Activated T-helper 17 cell treated with anti-CD3 and anti-CD28 coated beads, Interleukin-2, amount 50 U/mL, for 72 hours (primary cell): ENCODE measurements around the gene WDHD1. TPM values are rescaled to one million over a fixed set of nuclear protein-coding genes. Genes with fewer than 3 reads are reported as not detected.
"Not testable (repeated sequence)": the region's sequence is repeated elsewhere in the genome, so short reads cannot be mapped to it uniquely, and the experiment has no call there.

Source experiments
- ATAC-seq: fragments of 150-1000 bp; cut with Tn5 transposase; replicated peaks from 2 replicates; pipeline ENCODE4 v1.10.0; 2021; ENCODE audit warnings: mild to moderate bottlenecking, moderate library complexity
- H3K27ac Mint-ChIP-seq: one replicate; pipeline ENCODE4 v1.8.0; 2022; ENCODE audit warnings: mixed read lengths
- H3K27me3 Mint-ChIP-seq: one replicate; pipeline ENCODE4 v1.8.0; 2022; ENCODE audit warnings: mixed read lengths
- H3K36me3 Mint-ChIP-seq: one replicate; pipeline ENCODE4 v1.8.0; 2022; ENCODE audit warnings: low read depth, mild to moderate bottlenecking, mixed read lengths
- H3K4me1 Mint-ChIP-seq: one replicate; pipeline ENCODE4 v1.8.0; 2022; ENCODE audit warnings: mixed read lengths
- H3K4me3 Mint-ChIP-seq: one replicate; pipeline ENCODE4 v1.8.0; 2022; ENCODE audit warnings: mild to moderate bottlenecking, mixed read lengths
- H3K9me3 Mint-ChIP-seq: one replicate; pipeline ENCODE4 v1.8.0; 2022; ENCODE audit warnings: mixed read lengths
- total RNA-seq, 2 donors: library from RNA; stranded (reverse); gene quantifications; one replicate each; pipeline ENCODE4 v1.2.3, GENCODE V29; 2022

Gene WDHD1
- total RNA-seq, 2 donors from 2014 or later, result 39.9 to 60.0 TPM

- Mint-ChIP-seq H3K4me1 (peaks cover 25% of the 10 kb centered on the region), H3K27me3 (no peaks in the 10 kb centered on the region)
Measured at GRCh38 chr14:55028066-55028465, 1.2 kb upstream of the WDHD1 start.

GRCh38 chr14:55026441-55026792 is 482 bp downstream of the WDHD1 start:
- peak overlapping the region; percentile 89 for H3K27ac Mint-ChIP-seq
- no peak for ATAC-seq
- no peaks in the 10 kb centered on the region for H3K9me3 Mint-ChIP-seq
- H3K36me3 Mint-ChIP-seq, result peaks cover 47% of the 10 kb centered on the region
- H3K4me1 Mint-ChIP-seq, result peaks cover 26% of the 10 kb centered on the region
- no peaks in the 10 kb centered on the region for H3K27me3 Mint-ChIP-seq
- H3K4me3 Mint-ChIP-seq, result peak overlapping the region; percentile 93

More at GRCh38 chr14:55028066-55028465, 1.2 kb upstream of the WDHD1 start:
- H3K9me3 Mint-ChIP-seq, result no peaks in the 10 kb centered on the region
- peak overlapping the region; percentile 93 for H3K4me3 Mint-ChIP-seq
- no peak for ATAC-seq
- H3K27ac Mint-ChIP-seq, result peak overlapping the region; percentile 89
- H3K36me3 Mint-ChIP-seq, result peaks cover 56% of the 10 kb centered on the region

GRCh38 chr14:55025948-55026347 is 951 bp downstream of the WDHD1 start:
- Mint-ChIP-seq H3K9me3 (no peaks in the 10 kb centered on the region), H3K27me3 (no peaks in the 10 kb centered on the region), H3K27ac (peak overlapping the region; percentile 89), H3K36me3 (peaks cover 48% of the 10 kb centered on the region), H3K4me3 (peak overlapping the region; percentile 93), H3K4me1 (peaks cover 26% of the 10 kb centered on the region)
- ATAC-seq, result no peak

- not testable (repeated sequence) for H3K27me3 Mint-ChIP-seq, H3K27ac Mint-ChIP-seq, H3K9me3 Mint-ChIP-seq, ATAC-seq, H3K4me3 Mint-ChIP-seq
- H3K4me1 Mint-ChIP-seq, result peaks cover 34% of the 10 kb centered on the region
- H3K36me3 Mint-ChIP-seq, result peaks cover 50% of the 10 kb centered on the region
Measured at GRCh38 chr14:55024365-55024764, 2.5 kb downstream of the WDHD1 start.

- Mint-ChIP-seq H3K9me3 (no peaks in the 10 kb centered on the region), H3K27ac (peak overlapping the region; percentile 25), H3K36me3 (peaks cover 42% of the 10 kb centered on the region), H3K27me3 (no peaks in the 10 kb centered on the region), H3K4me3 (no peak overlapping the region), H3K4me1 (peaks cover 15% of the 10 kb centered on the region)
- no peak for ATAC-seq
Measured at GRCh38 chr14:55019968-55020554, 6.8 kb downstream of the WDHD1 start.

- no peak for ATAC-seq
- Mint-ChIP-seq H3K4me1 (peaks cover 3% of the 10 kb centered on the region), H3K27me3 (no peaks in the 10 kb centered on the region), H3K9me3 (no peaks in the 10 kb centered on the region), H3K27ac (no peak overlapping the region), H3K36me3 (peaks cover 48% of the 10 kb centered on the region), H3K4me3 (no peak overlapping the region)
Measured at GRCh38 chr14:55015006-55015405, 11.9 kb downstream of the WDHD1 start.

GRCh38 chr14:55005071-55005470 is 21.8 kb downstream of the WDHD1 start:
- Mint-ChIP-seq H3K27me3 (no peaks in the 10 kb centered on the region), H3K36me3 (peaks cover 82% of the 10 kb centered on the region), H3K4me3 (no peak overlapping the region), H3K27ac (no peak overlapping the region), H3K4me1 (peaks cover 6% of the 10 kb centered on the region), H3K9me3 (no peaks in the 10 kb centered on the region)
- no peak for ATAC-seq

GRCh38 chr14:55000381-55000780 is 26.5 kb downstream of the WDHD1 start:
- Mint-ChIP-seq H3K9me3 (no peaks in the 10 kb centered on the region), H3K4me1 (peaks cover 6% of the 10 kb centered on the region), H3K4me3 (no peak overlapping the region), H3K27me3 (no peaks in the 10 kb centered on the region), H3K36me3 (peaks cover 65% of the 10 kb centered on the region), H3K27ac (peak overlapping the region; percentile 14)
- ATAC-seq, result no peak

GRCh38 chr14:54985156-54985555 is 41.7 kb downstream of the WDHD1 start:
- Mint-ChIP-seq H3K9me3 (no peaks in the 10 kb centered on the region), H3K27me3 (no peaks in the 10 kb centered on the region), H3K27ac (no peak overlapping the region), H3K36me3 (peaks cover 90% of the 10 kb centered on the region), H3K4me3 (no peak overlapping the region), H3K4me1 (no peaks in the 10 kb centered on the region)
- no peak for ATAC-seq

- no peak overlapping the region for H3K27ac Mint-ChIP-seq
- H3K9me3 Mint-ChIP-seq, result no peaks in the 10 kb centered on the region
- no peak for ATAC-seq
- H3K36me3 Mint-ChIP-seq, result peaks cover 78% of the 10 kb centered on the region
- no peak overlapping the region for H3K4me3 Mint-ChIP-seq
- no peaks in the 10 kb centered on the region for H3K27me3 Mint-ChIP-seq
- no peaks in the 10 kb centered on the region for H3K4me1 Mint-ChIP-seq
Measured at GRCh38 chr14:54981698-54982097, 45.2 kb downstream of the WDHD1 start.

GRCh38 chr14:54979039-54979438 is 47.9 kb downstream of the WDHD1 start:
- H3K4me3 Mint-ChIP-seq, result no peak overlapping the region

GRCh38 chr14:54976316-54976715 is 50.6 kb downstream of the WDHD1 start:
- ATAC-seq, result no peak
- H3K27ac Mint-ChIP-seq, result no peak overlapping the region
- no peaks in the 10 kb centered on the region for H3K27me3 Mint-ChIP-seq
- no peaks in the 10 kb centered on the region for H3K4me1 Mint-ChIP-seq
- H3K36me3 Mint-ChIP-seq, result peaks cover 45% of the 10 kb centered on the region
- H3K9me3 Mint-ChIP-seq, result no peaks in the 10 kb centered on the region
- H3K4me3 Mint-ChIP-seq, result no peak overlapping the region

More at GRCh38 chr14:54979039-54979438, 47.9 kb downstream of the WDHD1 start:
- Mint-ChIP-seq H3K4me1 (no peaks in the 10 kb centered on the region), H3K27ac (no peak overlapping the region), H3K9me3 (no peaks in the 10 kb centered on the region), H3K36me3 (peaks cover 61% of the 10 kb centered on the region), H3K27me3 (no peaks in the 10 kb centered on the region)
- ATAC-seq, result no peak

GRCh38 chr14:54975856-54976255 is 51.0 kb downstream of the WDHD1 start:
- H3K36me3 Mint-ChIP-seq, result peaks cover 40% of the 10 kb centered on the region
- ATAC-seq, result peak; percentile 45

GRCh38 chr14:54974788-54975414 is 52.0 kb downstream of the WDHD1 start:
- no peak overlapping the region for H3K27ac Mint-ChIP-seq
- no peaks in the 10 kb centered on the region for H3K9me3 Mint-ChIP-seq
- H3K27me3 Mint-ChIP-seq, result no peaks in the 10 kb centered on the region
- no peaks in the 10 kb centered on the region for H3K4me1 Mint-ChIP-seq
- no peak overlapping the region for H3K4me3 Mint-ChIP-seq
- no peak for ATAC-seq
- H3K36me3 Mint-ChIP-seq, result peaks cover 39% of the 10 kb centered on the region

More at GRCh38 chr14:54975856-54976255, 51.0 kb downstream of the WDHD1 start:
- no peaks in the 10 kb centered on the region for H3K27me3 Mint-ChIP-seq
- no peak overlapping the region for H3K4me3 Mint-ChIP-seq
- H3K9me3 Mint-ChIP-seq, result no peaks in the 10 kb centered on the region
- H3K4me1 Mint-ChIP-seq, result no peaks in the 10 kb centered on the region
- H3K27ac Mint-ChIP-seq, result no peak overlapping the region

GRCh38 chr14:54967496-54967895 is 59.4 kb downstream of the WDHD1 start:
- H3K4me1 Mint-ChIP-seq, result no peaks in the 10 kb centered on the region
- H3K36me3 Mint-ChIP-seq, result peaks cover 65% of the 10 kb centered on the region
- ATAC-seq, result no peak
- no peaks in the 10 kb centered on the region for H3K9me3 Mint-ChIP-seq
- H3K27me3 Mint-ChIP-seq, result no peaks in the 10 kb centered on the region
- no peak overlapping the region for H3K4me3 Mint-ChIP-seq
- no peak overlapping the region for H3K27ac Mint-ChIP-seq
